GM12864 (cell line): ENCODE measurements around the gene HUS1.
"Not testable (repeated sequence)": the region's sequence is repeated elsewhere in the genome, so short reads cannot be mapped to it uniquely, and the experiment has no call there.

Experiments used
- DNase-seq: peaks from one replicate; pipeline ENCODE4 v3.0.0-alpha.2; 2011; ENCODE audit warnings: low read depth
- H3K4me3 ChIP-seq: 2 replicates; pipeline ENCODE4 v1.5.1; 2011; ENCODE audit warnings: mild to moderate bottlenecking, low read depth, low read length, control low read depth
- CTCF ChIP-seq: IDR thresholded peaks from 2 replicates; pipeline ENCODE4 v1.5.1; 2011; ENCODE audit warnings: low read depth, mild to moderate bottlenecking, moderate library complexity, low read length, control low read depth, inconsistent platforms; ENCODE audit errors: missing control alignments

The HUS1 gene

GRCh38 chr7:48009954-48010353 is 30.5 kb upstream of the HUS1 start:
- TF ChIP-seq CTCF: no peak
- H3K4me3 ChIP-seq: no peak overlapping the region
- no peak for DNase-seq

GRCh38 chr7:48009257-48009656 is 29.8 kb upstream of the HUS1 start:
- no peak for DNase-seq
- H3K4me3 ChIP-seq: no peak overlapping the region
- no peak for TF ChIP-seq CTCF

GRCh38 chr7:48006866-48007265 is 27.5 kb upstream of the HUS1 start:
- TF ChIP-seq CTCF: no peak
- H3K4me3 ChIP-seq: no peak overlapping the region
- DNase-seq: no peak

- DNase-seq: no peak
- no peak for TF ChIP-seq CTCF
- H3K4me3 ChIP-seq: peak overlapping the region; percentile 40
These were observed 25.2 kb upstream of the HUS1 start for GRCh38 chr7:48004638-48005037.

- no peak for DNase-seq
These were observed 24.6 kb upstream of the HUS1 start for GRCh38 chr7:48004032-48004431.

GRCh38 chr7:48000164-48000563 is 20.7 kb upstream of the HUS1 start:
- DNase-seq: not testable (repeated sequence)

More at GRCh38 chr7:48004032-48004431, 24.6 kb upstream of the HUS1 start:
- no peak for TF ChIP-seq CTCF
- H3K4me3 ChIP-seq: no peak overlapping the region

GRCh38 chr7:47999413-47999812 is 20.0 kb upstream of the HUS1 start:
- no peak for TF ChIP-seq CTCF
- DNase-seq: no peak
- no peak overlapping the region for H3K4me3 ChIP-seq

More at GRCh38 chr7:48000164-48000563, 20.7 kb upstream of the HUS1 start:
- H3K4me3 ChIP-seq: not testable (repeated sequence)

- no peak for TF ChIP-seq CTCF
- H3K4me3 ChIP-seq: no peak overlapping the region
- DNase-seq: no peak
These were observed 13.0 kb upstream of the HUS1 start for GRCh38 chr7:47992446-47992845.
